ENCODE data around the gene DBT.

GRCh38 chr1:100164702-100165101 lies 84.9 kb downstream of the DBT start:
- TF ChIP-seq POLR2A (IDR thresholded peaks at IDR 0.05) (no peak), POLR2AphosphoS5 (IDR thresholded peaks at IDR 0.05) (no peak)
- TF ChIP-seq, protein P1, sequence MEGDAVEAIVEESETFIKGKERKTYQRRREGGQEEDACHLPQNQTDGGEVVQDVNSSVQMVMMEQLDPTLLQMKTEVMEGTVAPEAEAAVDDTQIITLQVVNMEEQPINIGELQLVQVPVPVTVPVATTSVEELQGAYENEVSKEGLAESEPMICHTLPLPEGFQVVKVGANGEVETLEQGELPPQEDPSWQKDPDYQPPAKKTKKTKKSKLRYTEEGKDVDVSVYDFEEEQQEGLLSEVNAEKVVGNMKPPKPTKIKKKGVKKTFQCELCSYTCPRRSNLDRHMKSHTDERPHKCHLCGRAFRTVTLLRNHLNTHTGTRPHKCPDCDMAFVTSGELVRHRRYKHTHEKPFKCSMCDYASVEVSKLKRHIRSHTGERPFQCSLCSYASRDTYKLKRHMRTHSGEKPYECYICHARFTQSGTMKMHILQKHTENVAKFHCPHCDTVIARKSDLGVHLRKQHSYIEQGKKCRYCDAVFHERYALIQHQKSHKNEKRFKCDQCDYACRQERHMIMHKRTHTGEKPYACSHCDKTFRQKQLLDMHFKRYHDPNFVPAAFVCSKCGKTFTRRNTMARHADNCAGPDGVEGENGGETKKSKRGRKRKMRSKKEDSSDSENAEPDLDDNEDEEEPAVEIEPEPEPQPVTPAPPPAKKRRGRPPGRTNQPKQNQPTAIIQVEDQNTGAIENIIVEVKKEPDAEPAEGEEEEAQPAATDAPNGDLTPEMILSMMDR (IDR thresholded peaks at IDR 0.05): no peak

All from stomach (tissue), 4 donors.